Measurements from ENCODE around the gene MSL2.
A peak's percentile ranks its signal among the peaks of the same experiment; 100 is the strongest.
"Not testable (repeated sequence)": the region's sequence is repeated elsewhere in the genome, so short reads cannot be mapped to it uniquely, and the experiment has no call there.

Gene MSL2

GRCh38 chr3:136196064-136196400 is at the start of gene MSL2:
Gene MSL2 (minus strand): TSS chr3:136196335. CDS start chr3:136195113, 1,222 bp downstream.
- no peak for DNase-seq

- DNase-seq, result no peak
Measured at GRCh38 chr3:136245691-136246090, 49.6 kb upstream of the MSL2 start.

- no peak for DNase-seq
Measured at GRCh38 chr3:136239094-136239493, 43.0 kb upstream of the MSL2 start.

GRCh38 chr3:136237961-136238649 is 42.0 kb upstream of the MSL2 start:
- no peak for DNase-seq

GRCh38 chr3:136237103-136237502 is 41.0 kb upstream of the MSL2 start:
- no peak for DNase-seq

- DNase-seq, result no peak
Measured at GRCh38 chr3:136236109-136236508, 40.0 kb upstream of the MSL2 start.

GRCh38 chr3:136235545-136235944 is 39.4 kb upstream of the MSL2 start:
- no peak for DNase-seq

GRCh38 chr3:136232413-136232812 is 36.3 kb upstream of the MSL2 start:
- no peak for DNase-seq

- DNase-seq, result not testable (repeated sequence)
Measured at GRCh38 chr3:136222746-136223145, 26.6 kb upstream of the MSL2 start.

- DNase-seq, result no peak
Measured at GRCh38 chr3:136211547-136211946, 15.4 kb upstream of the MSL2 start.

- DNase-seq, result no peak
Measured at GRCh38 chr3:136209921-136210320, 13.8 kb upstream of the MSL2 start.

GRCh38 chr3:136207489-136208115 is 11.5 kb upstream of the MSL2 start:
- no peak for DNase-seq

- not testable (repeated sequence) for DNase-seq
Measured at GRCh38 chr3:136199219-136199618, 3.1 kb upstream of the MSL2 start.

- not testable (repeated sequence) for DNase-seq
Measured at GRCh38 chr3:136198462-136199078, 2.4 kb upstream of the MSL2 start.

GRCh38 chr3:136197159-136197793 is 1.1 kb upstream of the MSL2 start:
- no peak for DNase-seq

GRCh38 chr3:136196401-136197158 is 445 bp upstream of the MSL2 start:
- DNase-seq, result peak; percentile 98

GRCh38 chr3:136195258-136196063 is 674 bp downstream of the MSL2 start:
- peak; percentile 89 for DNase-seq

GRCh38 chr3:136194409-136195257 is 1.5 kb downstream of the MSL2 start:
- DNase-seq, result peak; percentile 71

- DNase-seq, result peak; percentile 21
Measured at GRCh38 chr3:136193278-136194054, 2.7 kb downstream of the MSL2 start.

- DNase-seq, result no peak
Measured at GRCh38 chr3:136192831-136193230, 3.3 kb downstream of the MSL2 start.

All from CD4-positive, alpha-beta T cell treated with Interleukin-12 subunit alpha and Interleukin-12 subunit beta, for 1 hour (primary cell).